NCI-H82 treated with DMSO at 0.1 percent for 48 hours (cell line): ENCODE data around the gene IGSF23.
"Not testable (repeated sequence)": the region's sequence is repeated elsewhere in the genome, so short reads cannot be mapped to it uniquely, and the experiment has no call there.

Source experiments
- DNase-seq: peaks from one replicate; lab custom pipeline; 2025; ENCODE audit not compliant: unreplicated experiment; lab: John Stamatoyannopoulos, UW

IGSF23 gene

GRCh38 chr19:44611812-44612295 is 1.5 kb upstream of the IGSF23 start:
- no peak for DNase-seq

GRCh38 chr19:44614313-44614712 is 950 bp downstream of the IGSF23 start:
- no peak for DNase-seq

GRCh38 chr19:44615863-44616247 is 2.5 kb downstream of the IGSF23 start:
- DNase-seq = no peak

GRCh38 chr19:44617110-44617880 is 3.9 kb downstream of the IGSF23 start:
- DNase-seq = no peak

- no peak for DNase-seq
Measured at GRCh38 chr19:44618640-44619357, 5.4 kb downstream of the IGSF23 start.

GRCh38 chr19:44620667-44621066 is 7.3 kb downstream of the IGSF23 start:
- DNase-seq = no peak

- no peak for DNase-seq
Measured at GRCh38 chr19:44621367-44621766, 8.0 kb downstream of the IGSF23 start.

- DNase-seq = no peak
Measured at GRCh38 chr19:44623080-44623479, 9.7 kb downstream of the IGSF23 start.

GRCh38 chr19:44623626-44624025 is 10.3 kb downstream of the IGSF23 start:
- no peak for DNase-seq

- DNase-seq = no peak
Measured at GRCh38 chr19:44624840-44625354, 11.5 kb downstream of the IGSF23 start.

- not testable (repeated sequence) for DNase-seq
Measured at GRCh38 chr19:44625637-44626036, 12.3 kb downstream of the IGSF23 start.

- no peak for DNase-seq
Measured at GRCh38 chr19:44626048-44626624, 12.8 kb downstream of the IGSF23 start.

- no peak for DNase-seq
Measured at GRCh38 chr19:44627631-44628030, 14.3 kb downstream of the IGSF23 start.

- DNase-seq = no peak
Measured at GRCh38 chr19:44628793-44629192, 15.4 kb downstream of the IGSF23 start.

GRCh38 chr19:44631611-44632010 is 18.2 kb downstream of the IGSF23 start:
- not testable (repeated sequence) for DNase-seq

GRCh38 chr19:44634058-44634457 is 20.7 kb downstream of the IGSF23 start:
- not testable (repeated sequence) for DNase-seq

- DNase-seq = no peak
Measured at GRCh38 chr19:44634785-44635184, 21.4 kb downstream of the IGSF23 start.

- DNase-seq = no peak
Measured at GRCh38 chr19:44635581-44636438, 22.4 kb downstream of the IGSF23 start.

- no peak for DNase-seq
Measured at GRCh38 chr19:44636439-44637389, 23.4 kb downstream of the IGSF23 start.

- DNase-seq = no peak
Measured at GRCh38 chr19:44637390-44637764, 24.0 kb downstream of the IGSF23 start.
